Endothelial cell of umbilical vein (primary cell): ENCODE results near the gene AGAP9. TPM values are rescaled to one million over a fixed set of nuclear protein-coding genes. Genes with fewer than 3 reads are reported as not detected.
"Not testable (repeated sequence)": the region's sequence is repeated elsewhere in the genome, so short reads cannot be mapped to it uniquely, and the experiment has no call there.

Source experiments
- BruUV-seq: library from RNA; stranded (reverse); fragments of 400-500 nt; replicated peaks from 2 replicates; lab custom pipeline; 2021; lab: Mats Ljungman, UMichigan
- CTCF ChIA-PET: fragments of 300-600, 350-600 bp; sonication (Branson Sonifier 250); formaldehyde crosslinking; loops from one replicate; lab custom pipeline; 2021; ENCODE audit warnings: antibody characterized with exemption, inconsistent platforms; lab: Charles Lee
- POLR2A ChIA-PET: fragments of 300-600, 350-600 bp; sonication (Branson Sonifier 250); formaldehyde crosslinking; loops from one replicate; lab custom pipeline; 2021; ENCODE audit warnings: antibody characterized with exemption, inconsistent platforms; lab: Charles Lee
- DNase-seq: peaks from one replicate; pipeline ENCODE4 v3.0.0-alpha.2; 2011; ENCODE audit warnings: low read depth, low spot score
- FAIRE-seq: peaks from 2 replicates; lab custom pipeline; 2011; peaks lifted over from hg19 to GRCh38; lab: Jason Lieb, UNC
- H2AFZ ChIP-seq: 2 replicates; pipeline ENCODE4 v1.6.0; 2012; ENCODE audit warnings: low read depth, low read length, control low read depth, inconsistent platforms
- H3K27ac ChIP-seq: 2 replicates; pipeline ENCODE4 v1.5.1; 2011; ENCODE audit warnings: low read depth, mild to moderate bottlenecking, control low read depth, low read length, moderate library complexity; ENCODE audit not compliant: insufficient read depth
- H3K27me3 ChIP-seq, 2 experiments: 2 replicates each; pipeline versions ENCODE4 v1.6.0 to v1.6.1; 2011; ENCODE audit warnings: low read length in 2 of 2, mixed read lengths in 1 of 2; ENCODE audit not compliant: control insufficient read depth in 2 of 2, insufficient read depth in 2 of 2
- H3K36me3 ChIP-seq, 2 experiments: 2 replicates in 1 of 2; 3 replicates in 1 of 2; pipeline ENCODE4 v1.5.1; 2011; ENCODE audit warnings: low read length in 2 of 2, mild to moderate bottlenecking in 1 of 2, moderate library complexity in 1 of 2; ENCODE audit not compliant: control insufficient read depth in 2 of 2, insufficient read depth in 2 of 2; ENCODE audit errors: extremely low read depth in 1 of 2
- H3K4me1 ChIP-seq: 3 replicates; pipeline ENCODE4 v1.5.1; 2011; ENCODE audit warnings: mild to moderate bottlenecking, low read length; ENCODE audit not compliant: control insufficient read depth, insufficient read depth; ENCODE audit errors: extremely low read depth
- H3K4me2 ChIP-seq: 2 replicates; pipeline ENCODE4 v1.6.1; 2011; ENCODE audit warnings: low read length, control low read depth, mixed read lengths; ENCODE audit not compliant: insufficient read depth
- H3K4me3 ChIP-seq, 3 experiments: fragments of 200-600 bp in 1 of 3; sonication (generic), shearing (Covaris generic) in 1 of 3; replicated peaks in 1 of 3; 2 replicates each; pipeline ENCODE4 v1.5.1; 2011 to 2016; ENCODE audit warnings: control low read depth in 3 of 3, low read length in 3 of 3, mild to moderate bottlenecking in 2 of 3, inconsistent platforms in 1 of 3, low read depth in 1 of 3, moderate library complexity in 1 of 3; ENCODE audit not compliant: insufficient read depth in 1 of 3
- H3K79me2 ChIP-seq: 2 replicates; pipeline ENCODE4 v1.6.0; 2012; ENCODE audit warnings: low read length, inconsistent platforms; ENCODE audit not compliant: control insufficient read depth, insufficient read depth
- H3K9ac ChIP-seq: replicated peaks from 2 replicates; pipeline ENCODE3; 2011; ENCODE audit warnings: low read length, control low read depth; ENCODE audit not compliant: insufficient read depth; ENCODE audit errors: extremely low read depth
- H3K9me1 ChIP-seq: replicated peaks from 3 replicates; pipeline ENCODE4 v1.6.0; 2011; ENCODE audit warnings: mild to moderate bottlenecking, low read length; ENCODE audit not compliant: control insufficient read depth, insufficient read depth; ENCODE audit errors: extremely low read depth
- H3K9me3 ChIP-seq: replicated peaks from 2 replicates; pipeline ENCODE4 v1.5.1; 2012; ENCODE audit warnings: low read length, inconsistent platforms; ENCODE audit not compliant: control insufficient read depth, insufficient read depth
- H4K20me1 ChIP-seq: replicated peaks from 2 replicates; pipeline ENCODE3; 2011; ENCODE audit warnings: mild to moderate bottlenecking, low read length; ENCODE audit not compliant: control insufficient read depth, insufficient read depth; ENCODE audit errors: extremely low read depth
- CTCF ChIP-seq, 2 donors: IDR thresholded peaks; 1 replicate in 1 of 2; 2 replicates in 1 of 2; pipeline ENCODE4 v1.5.1; 2011; ENCODE audit warnings: low read length in 2 of 2, mild to moderate bottlenecking in 2 of 2, moderate library complexity in 2 of 2, control low read depth in 1 of 2, inconsistent platforms in 1 of 2, low read depth in 1 of 2; ENCODE audit not compliant: insufficient read depth in 1 of 2; ENCODE audit errors: extremely low read depth in 1 of 2
- EZH2 ChIP-seq: IDR thresholded peaks from 2 replicates; pipeline ENCODE4 v1.6.1; 2012; ENCODE audit warnings: borderline replicate concordance, low read depth, mild to moderate bottlenecking, moderate library complexity, low read length, inconsistent platforms; ENCODE audit not compliant: severe bottlenecking
- FOS ChIP-seq: IDR thresholded peaks from 2 replicates; pipeline ENCODE4 v1.6.1; 2011; ENCODE audit warnings: mild to moderate bottlenecking, low read length, moderate library complexity, borderline replicate concordance; ENCODE audit not compliant: insufficient read depth
- GATA2 ChIP-seq: IDR thresholded peaks from 2 replicates; pipeline ENCODE4 v1.7.0; 2011; ENCODE audit warnings: low read depth, mild to moderate bottlenecking, moderate library complexity, mixed read lengths, low read length; ENCODE audit not compliant: insufficient read length, insufficient read depth
- JUN ChIP-seq: IDR thresholded peaks from 2 replicates; pipeline ENCODE4 v1.6.1; 2011; ENCODE audit warnings: borderline replicate concordance, low read depth; ENCODE audit not compliant: insufficient read length, insufficient read depth
- MAX ChIP-seq: IDR thresholded peaks from 2 replicates; pipeline ENCODE4 v1.6.1; 2011; ENCODE audit not compliant: insufficient read depth, insufficient read length
- MYC ChIP-seq: IDR thresholded peaks from one replicate; pipeline ENCODE4 v1.6.1; 2011; ENCODE audit warnings: mild to moderate bottlenecking, low read depth, low read length
- POLR2A ChIP-seq: IDR thresholded peaks from 2 replicates; pipeline ENCODE4 v1.6.1; 2012; ENCODE audit warnings: low read depth, mild to moderate bottlenecking, control low read depth, low read length
- POLR2AphosphoS5 ChIP-seq: IDR thresholded peaks from 2 replicates; pipeline ENCODE4 v1.6.1; 2012; ENCODE audit warnings: low read depth, mild to moderate bottlenecking, control low read depth, low read length, moderate library complexity; ENCODE audit not compliant: insufficient read depth
- dilution Hi-C: fragments of 300-500 bp; cut with MboI; formaldehyde crosslinking; loops from one replicate; pipeline ENCODE4 v1.15.0; 2019; ENCODE audit warnings: low sequenced_read_pairs; ENCODE audit not compliant: extremely low pct_ligation_motif_present
- intact Hi-C: fragments of 100-400 bp; cut with micrococcal nuclease; formaldehyde crosslinking; loops from one replicate; pipeline ENCODE4 v1.10.0; 2022
- polyA plus RNA-seq, 4 experiments: library from polyadenylated mRNA; depleted of rRNA in 3 of 4; stranded (reverse) in 3 of 4; unstranded in 1 of 4; fragments of >200 nt; gene quantifications; 2 replicates each; pipeline versions ENCODE4 v1.2.1 to v1.2.3, GENCODE V29; 2011 to 2012; ENCODE audit warnings: missing spikeins in 1 of 4
- total RNA-seq: library from RNA; stranded (reverse); gene quantifications from 2 replicates; pipeline ENCODE4 v1.2.3, GENCODE V29; 2021

AGAP9 gene
- total and polyA plus RNA-seq, 2 donors (not counting 3 experiments of a cell fraction or from before 2014, with no cell fraction given), result 9.9 to 14.4 TPM

- no peaks in the 10 kb centered on the region for H3K36me3 ChIP-seq
- no peak overlapping the region for H3K4me3 ChIP-seq
- ChIA-PET POLR2A (no interaction called here), CTCF (interaction anchor here (0.7 kb wide), 1 partner anchor 16 kb away, joined by 3 read pairs; no protein-coding TSS in a partner anchor)
- no peaks in the 10 kb centered on the region for H3K79me2 ChIP-seq
- no peaks in the 10 kb centered on the region for H3K9me1 ChIP-seq
- H2AFZ ChIP-seq, result no peak overlapping the region
- no peaks in the 10 kb centered on the region for H3K4me1 ChIP-seq
- no peak for FAIRE-seq
- dilution Hi-C loops, result no loop called here
- TF ChIP-seq EZH2 (no peak), POLR2AphosphoS5 (no peak), CTCF (IDR thresholded peaks at IDR 0.05; ENCODE audit: extremely low read depth in 1 of 2, insufficient read depth in 1 of 2, low read depth in 1 of 2, low read length in 2 of 2) (no peak), MAX (no peak), FOS (no peak), JUN (no peak), GATA2 (no peak), MYC (no peak), POLR2A (no peak)
- H3K9ac ChIP-seq, result no peak overlapping the region
- no peak for DNase-seq
- no peak overlapping the region for H3K27ac ChIP-seq
- BruUV-seq, result no TSS peak
- no peaks in the 10 kb centered on the region for H3K9me3 ChIP-seq
- intact Hi-C loops, result no loop called here
- no peak overlapping the region for H3K4me2 ChIP-seq
- no peaks in the 10 kb centered on the region for H4K20me1 ChIP-seq
- H3K27me3 ChIP-seq, result no peaks in the 10 kb centered on the region
Observed at GRCh38 chr10:47456079-47456785, 67.2 kb downstream of the AGAP9 start.

GRCh38 chr10:47455350-47456078, 67.9 kb downstream of the AGAP9 start:
- FAIRE-seq, DNase-seq, H3K9me1 ChIP-seq, H4K20me1 ChIP-seq, H3K9me3 ChIP-seq, intact Hi-C loops, H3K4me1 ChIP-seq, H3K4me3 ChIP-seq, H3K9ac ChIP-seq, H3K27ac ChIP-seq, BruUV-seq, H3K79me2 ChIP-seq, H3K4me2 ChIP-seq, H3K27me3 ChIP-seq, dilution Hi-C loops, H2AFZ ChIP-seq, POLR2A ChIA-PET, H3K36me3 ChIP-seq: not testable (repeated sequence)
- CTCF ChIA-PET, result interaction anchor here (0.7 kb wide), 1 partner anchor 16 kb away, joined by 3 read pairs; no protein-coding TSS in a partner anchor
